BJ (cell line): ENCODE measurements around the gene DDAH1. TPM values are rescaled to one million over a fixed set of nuclear protein-coding genes. Genes with fewer than 3 reads are reported as not detected.

ENCODE experiments used
- CTCF ChIA-PET: fragments of 350-600 bp; formaldehyde crosslinking; extraction: SDS; loops from one replicate; lab custom pipeline; 2021; ENCODE audit warnings: antibody characterized with exemption, inconsistent platforms; lab: Yijun Ruan, JAX
- POLR2A ChIA-PET: fragments of 300-600 bp; sonication (Branson Sonifier 250); formaldehyde crosslinking; extraction: SDS; loops from one replicate; lab custom pipeline; 2021; ENCODE audit warnings: antibody characterized with exemption; lab: Charles Lee
- DNase-seq: peaks from one replicate; pipeline ENCODE4 v3.0.0-alpha.2; 2011; ENCODE audit warnings: low read depth
- H3K27me3 ChIP-seq: 2 replicates; pipeline ENCODE4 v1.6.0; 2011; ENCODE audit warnings: low read length; ENCODE audit not compliant: control insufficient read depth, insufficient read depth
- H3K36me3 ChIP-seq: 2 replicates; pipeline ENCODE4 v1.5.1; 2011; ENCODE audit warnings: low read length; ENCODE audit not compliant: control insufficient read depth, insufficient read depth
- H3K4me3 ChIP-seq: 2 replicates; pipeline ENCODE4 v1.5.1; 2011; ENCODE audit warnings: low read depth, mild to moderate bottlenecking, control low read depth, low read length
- polyA plus RNA-seq: library from polyadenylated mRNA; depleted of rRNA; stranded (reverse); fragments of >200 nt; gene quantifications from 2 replicates; pipeline ENCODE4 v1.2.3, GENCODE V29; 2011
- TF ChIP-seq, protein P1 (sequence below): IDR thresholded peaks from 2 replicates; pipeline ENCODE4 v1.5.1; 2011; ENCODE audit warnings: low read depth, mild to moderate bottlenecking, control low read depth, inconsistent platforms, low read length, moderate library complexity; ENCODE audit not compliant: insufficient read depth

DDAH1 gene
- polyA plus RNA-seq, 1 experiment, result 244 TPM

DNA sequence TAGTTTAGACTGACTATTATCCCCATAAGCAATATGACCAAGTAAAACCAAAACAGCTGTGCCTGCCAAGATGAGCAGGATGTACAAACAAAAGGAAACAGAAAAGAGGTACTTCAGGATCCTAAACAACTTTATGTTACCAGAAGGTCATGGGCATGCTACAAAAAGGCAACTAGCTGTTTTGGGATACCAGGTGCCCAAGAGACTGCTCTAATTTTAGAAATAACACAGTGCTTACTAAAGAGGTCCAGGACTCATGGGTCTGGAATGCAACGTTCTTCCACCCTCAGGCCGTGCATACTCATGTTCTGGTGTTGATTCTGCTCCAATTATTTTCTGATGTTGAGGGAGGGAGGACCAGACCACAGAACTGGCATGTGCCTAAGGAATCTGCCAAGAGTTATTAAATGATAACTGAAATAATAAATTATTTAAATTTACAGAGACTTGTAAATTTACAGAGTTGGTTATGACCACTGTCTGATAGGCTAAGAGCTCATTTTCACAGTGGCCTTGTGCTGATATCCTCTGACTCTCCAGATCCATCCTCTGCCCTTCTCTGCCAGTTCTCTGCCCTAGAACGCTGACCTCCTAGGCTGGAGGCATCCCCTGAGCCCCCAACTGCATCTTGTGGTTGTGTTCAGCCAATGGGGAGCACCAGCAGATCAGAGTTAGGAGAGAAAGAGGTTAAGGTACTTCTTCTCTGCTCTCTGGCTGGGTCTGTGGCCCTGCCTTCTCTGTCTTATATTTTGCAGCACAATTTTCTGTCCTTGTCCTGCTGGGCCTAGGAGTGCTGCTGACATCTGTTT lies 150.9 kb downstream of the DDAH1 start:
- POLR2A ChIA-PET, result interaction anchor here (0.6 to 1.3 kb wide), 6 partner anchors 17 to 293 kb away, joined by 3 to 8 read pairs (median 7); partner anchors contain the start of gene CCN1
- Histone ChIP-seq H3K4me3 (no peak overlapping the region), H3K36me3 (no peaks in the 10 kb centered on the region), H3K27me3 (no peaks in the 10 kb centered on the region)
- TF ChIP-seq, protein P1, sequence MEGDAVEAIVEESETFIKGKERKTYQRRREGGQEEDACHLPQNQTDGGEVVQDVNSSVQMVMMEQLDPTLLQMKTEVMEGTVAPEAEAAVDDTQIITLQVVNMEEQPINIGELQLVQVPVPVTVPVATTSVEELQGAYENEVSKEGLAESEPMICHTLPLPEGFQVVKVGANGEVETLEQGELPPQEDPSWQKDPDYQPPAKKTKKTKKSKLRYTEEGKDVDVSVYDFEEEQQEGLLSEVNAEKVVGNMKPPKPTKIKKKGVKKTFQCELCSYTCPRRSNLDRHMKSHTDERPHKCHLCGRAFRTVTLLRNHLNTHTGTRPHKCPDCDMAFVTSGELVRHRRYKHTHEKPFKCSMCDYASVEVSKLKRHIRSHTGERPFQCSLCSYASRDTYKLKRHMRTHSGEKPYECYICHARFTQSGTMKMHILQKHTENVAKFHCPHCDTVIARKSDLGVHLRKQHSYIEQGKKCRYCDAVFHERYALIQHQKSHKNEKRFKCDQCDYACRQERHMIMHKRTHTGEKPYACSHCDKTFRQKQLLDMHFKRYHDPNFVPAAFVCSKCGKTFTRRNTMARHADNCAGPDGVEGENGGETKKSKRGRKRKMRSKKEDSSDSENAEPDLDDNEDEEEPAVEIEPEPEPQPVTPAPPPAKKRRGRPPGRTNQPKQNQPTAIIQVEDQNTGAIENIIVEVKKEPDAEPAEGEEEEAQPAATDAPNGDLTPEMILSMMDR, result no peak
- CTCF ChIA-PET, result interaction anchor here (0.6 to 1.3 kb wide), 3 partner anchors 257 to 536 kb away, joined by 3 read pairs; no protein-coding TSS in a partner anchor
- DNase-seq, result peak; percentile 94

DNA sequence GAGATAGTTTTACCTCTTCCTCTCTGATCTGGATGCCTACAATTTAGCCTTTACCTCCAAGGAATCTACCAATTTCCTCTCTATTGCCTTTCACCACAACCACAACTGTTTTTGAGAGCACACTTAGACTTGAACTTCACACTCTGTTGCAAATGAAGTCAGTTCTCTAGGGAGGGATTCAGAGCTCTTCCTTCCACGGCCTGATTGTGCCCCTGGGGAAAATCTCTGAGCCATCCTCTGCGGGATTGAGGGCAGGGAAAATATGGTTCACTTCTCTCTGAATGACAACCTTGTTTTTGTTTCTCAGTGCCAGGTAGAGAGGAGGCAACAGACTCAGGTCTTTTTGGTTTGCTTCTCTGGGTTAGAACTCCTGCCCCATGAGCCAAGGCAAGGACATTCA lies 153.1 kb downstream of the DDAH1 start:
- CTCF ChIA-PET, result no interaction called here
- POLR2A ChIA-PET, result interaction anchor here (0.7 kb wide), 1 partner anchor 306 kb away, joined by 6 read pairs; no protein-coding TSS in a partner anchor
- Histone ChIP-seq H3K4me3 (no peak overlapping the region), H3K27me3 (no peaks in the 10 kb centered on the region), H3K36me3 (no peaks in the 10 kb centered on the region)
- TF ChIP-seq, protein P1, result no peak
- DNase-seq, result no peak

DNA sequence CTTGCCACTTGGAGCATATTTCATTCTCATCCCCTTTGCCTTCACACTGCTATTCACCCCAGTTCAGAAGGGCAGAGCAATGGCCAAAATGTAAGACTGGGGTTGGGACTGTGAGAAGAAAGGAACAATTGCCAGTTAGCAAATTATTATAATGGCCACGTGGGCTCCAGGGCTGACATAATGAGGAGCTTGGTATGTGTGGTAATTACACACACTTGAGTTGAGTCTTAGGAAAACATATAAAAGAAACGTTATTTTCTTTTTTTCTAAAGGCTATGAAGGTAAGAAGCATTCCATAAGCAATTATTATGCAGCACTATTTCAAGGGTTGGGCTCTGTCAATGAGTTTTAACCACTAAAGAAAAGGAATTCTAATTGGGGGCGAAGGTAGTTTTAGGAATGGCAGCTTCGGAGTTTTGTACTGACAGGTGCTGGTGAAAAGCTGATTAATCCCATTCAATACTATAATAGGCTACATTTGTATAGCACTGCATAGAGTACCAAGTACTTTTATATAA lies 156.1 kb downstream of the DDAH1 start:
- TF ChIP-seq, protein P1, result no peak
- no peaks in the 10 kb centered on the region for H3K36me3 ChIP-seq
- no peak for DNase-seq
- CTCF ChIA-PET, result interaction anchor here (0.6 to 2.8 kb wide), 47 partner anchors 11 to 703 kb away, joined by 3 to 52 read pairs (median 4); partner anchors contain the start of genes BCL10, CCN1, DDAH1 and ZNHIT6
- no peak overlapping the region for H3K4me3 ChIP-seq
- no peaks in the 10 kb centered on the region for H3K27me3 ChIP-seq
- POLR2A ChIA-PET, result interaction anchor here (0.5 to 1.0 kb wide), 3 partner anchors 35 to 275 kb away, joined by 3 to 4 read pairs (median 4); no protein-coding TSS in a partner anchor

DNA sequence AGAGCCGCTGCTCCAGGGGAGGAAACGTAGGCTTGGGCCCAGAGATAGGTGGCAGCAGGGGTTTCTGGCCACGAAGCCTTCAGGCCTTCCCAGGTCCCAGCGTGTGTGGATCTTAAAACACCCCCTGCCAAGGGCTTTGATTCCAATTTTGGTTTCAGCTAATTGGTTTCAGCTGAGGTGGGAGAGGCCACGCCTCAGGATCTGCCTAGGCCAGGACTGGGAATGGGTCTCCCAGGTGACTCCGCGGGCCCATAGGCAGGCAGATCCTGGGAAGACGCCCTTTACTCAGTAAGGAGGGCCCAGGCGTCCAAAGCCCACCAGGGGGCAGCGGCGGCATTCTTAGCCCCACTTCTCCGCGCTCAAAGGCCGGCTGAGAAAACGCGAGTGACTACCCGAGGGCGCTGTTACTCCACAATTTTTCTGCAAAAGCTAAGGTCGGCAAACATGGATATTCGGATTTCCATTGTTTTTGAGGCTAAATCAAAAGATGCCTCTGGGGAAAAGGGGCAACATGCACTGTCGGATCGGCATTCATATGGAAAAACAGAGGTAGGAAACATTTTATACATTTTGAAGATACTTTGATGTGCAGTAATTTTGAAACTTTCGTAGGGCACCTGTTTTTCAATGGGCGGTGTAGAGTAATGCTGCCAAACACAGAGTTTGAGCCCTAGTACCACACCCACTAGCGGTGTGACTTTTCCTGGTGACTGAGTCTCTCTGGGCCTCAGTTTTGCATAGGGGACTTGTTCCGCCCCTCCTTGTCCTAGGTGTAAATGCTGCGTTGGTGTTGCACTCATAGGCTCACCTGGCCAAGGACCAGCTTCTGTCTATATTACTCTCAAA lies 156.7 kb downstream of the DDAH1 start:
- POLR2A ChIA-PET, result interaction anchor here (1.0 kb wide), 1 partner anchor 276 kb away, joined by 4 read pairs; no protein-coding TSS in a partner anchor

More for the DNA sequence above, 156.7 kb downstream of the DDAH1 start:
- no peak overlapping the region for H3K4me3 ChIP-seq
- DNase-seq, result no peak
- no peaks in the 10 kb centered on the region for H3K27me3 ChIP-seq
- TF ChIP-seq, protein P1, result peak; percentile 98
- no peaks in the 10 kb centered on the region for H3K36me3 ChIP-seq
- CTCF ChIA-PET, result interaction anchor here (0.6 to 2.8 kb wide), 52 partner anchors 10 to 703 kb away, joined by 3 to 52 read pairs (median 4); partner anchors contain the start of genes BCL10, CCN1, DDAH1 and ZNHIT6
